SHP77 (cell line): Measurements from ENCODE around the gene RAB40B.
"Not testable (repeated sequence)": the region's sequence is repeated elsewhere in the genome, so short reads cannot be mapped to it uniquely, and the experiment has no call there.

Experiments used
- DNase-seq, 2 experiments: peaks; one replicate each; lab custom pipeline; 2025; lab: John Stamatoyannopoulos, UW

Gene RAB40B, protein sequence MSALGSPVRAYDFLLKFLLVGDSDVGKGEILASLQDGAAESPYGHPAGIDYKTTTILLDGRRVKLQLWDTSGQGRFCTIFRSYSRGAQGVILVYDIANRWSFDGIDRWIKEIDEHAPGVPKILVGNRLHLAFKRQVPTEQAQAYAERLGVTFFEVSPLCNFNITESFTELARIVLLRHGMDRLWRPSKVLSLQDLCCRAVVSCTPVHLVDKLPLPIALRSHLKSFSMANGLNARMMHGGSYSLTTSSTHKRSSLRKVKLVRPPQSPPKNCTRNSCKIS

DNA sequence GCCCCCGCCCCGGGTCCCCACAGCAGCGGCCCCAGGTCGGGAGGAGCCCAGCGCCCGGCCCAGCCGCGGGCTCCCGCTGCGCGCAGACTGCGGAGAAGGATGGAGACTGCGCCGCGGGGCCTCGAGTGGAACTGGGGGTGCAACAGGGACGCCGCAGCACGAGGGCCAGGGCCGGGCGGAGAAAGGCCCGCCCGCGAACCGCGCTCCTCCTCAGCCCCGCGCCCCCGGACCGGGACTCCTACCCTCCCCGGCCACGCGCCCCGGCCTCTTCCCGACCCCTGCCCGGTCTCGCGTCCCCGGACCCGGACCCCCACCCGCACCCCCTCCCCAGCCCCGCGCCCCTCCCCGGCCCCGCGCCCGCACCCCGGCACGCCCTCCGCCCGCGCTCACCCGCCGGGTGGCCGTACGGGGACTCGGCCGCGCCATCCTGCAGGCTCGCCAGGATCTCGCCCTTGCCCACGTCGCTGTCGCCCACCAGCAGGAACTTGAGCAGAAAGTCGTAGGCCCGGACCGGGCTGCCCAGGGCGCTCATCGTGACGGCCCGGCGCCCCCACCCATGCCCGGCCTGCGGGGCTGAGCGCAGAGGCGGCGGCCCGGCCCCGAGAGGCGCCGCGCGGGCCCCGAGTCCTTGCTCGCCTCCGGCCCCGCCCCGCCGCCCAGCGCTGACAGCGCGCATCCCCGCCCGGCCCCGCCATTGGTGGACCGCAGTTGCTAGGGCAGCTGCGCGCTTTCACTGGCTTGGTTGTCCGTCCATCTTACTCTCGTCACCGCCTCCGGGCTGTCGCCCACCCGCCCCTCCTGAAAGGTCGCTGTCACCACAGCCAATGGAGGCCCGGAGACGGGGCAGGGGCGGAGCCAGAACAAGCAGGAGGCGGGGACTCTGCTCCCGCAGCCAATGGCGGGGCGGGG is at the start of gene RAB40B:
TSS of gene RAB40B (minus strand) at position 634 of the 909 bp plus-strand sequence. CDS start at position 532, 102 bp downstream.
- DNase-seq, result peak; percentile 98

- no peak for DNase-seq
Observed at GRCh38 chr17:82745524-82745923, 47.0 kb upstream of the RAB40B start.

DNA sequence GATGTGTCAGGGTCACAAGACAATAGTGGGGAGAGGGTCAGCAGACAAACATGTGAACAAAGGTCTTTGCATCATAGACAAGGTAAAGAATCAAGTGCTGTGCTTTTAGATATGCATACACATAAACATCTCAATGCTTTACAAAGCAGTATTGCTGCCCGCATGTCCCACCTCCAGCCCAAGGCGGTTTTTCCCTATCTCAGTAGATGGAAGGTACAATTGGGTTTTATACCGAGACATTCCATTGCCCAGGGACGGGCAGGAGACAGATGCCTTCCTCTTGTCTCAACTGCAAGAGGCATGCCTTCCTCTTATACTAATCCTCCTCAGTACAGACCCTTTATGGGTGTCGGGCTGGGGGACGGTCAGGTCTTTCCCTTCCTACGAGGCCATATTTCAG is 46.2 kb upstream of the RAB40B start:
- not testable (repeated sequence) for DNase-seq

- no peak for DNase-seq
Observed at GRCh38 chr17:82743344-82744219, 45.1 kb upstream of the RAB40B start.

DNA sequence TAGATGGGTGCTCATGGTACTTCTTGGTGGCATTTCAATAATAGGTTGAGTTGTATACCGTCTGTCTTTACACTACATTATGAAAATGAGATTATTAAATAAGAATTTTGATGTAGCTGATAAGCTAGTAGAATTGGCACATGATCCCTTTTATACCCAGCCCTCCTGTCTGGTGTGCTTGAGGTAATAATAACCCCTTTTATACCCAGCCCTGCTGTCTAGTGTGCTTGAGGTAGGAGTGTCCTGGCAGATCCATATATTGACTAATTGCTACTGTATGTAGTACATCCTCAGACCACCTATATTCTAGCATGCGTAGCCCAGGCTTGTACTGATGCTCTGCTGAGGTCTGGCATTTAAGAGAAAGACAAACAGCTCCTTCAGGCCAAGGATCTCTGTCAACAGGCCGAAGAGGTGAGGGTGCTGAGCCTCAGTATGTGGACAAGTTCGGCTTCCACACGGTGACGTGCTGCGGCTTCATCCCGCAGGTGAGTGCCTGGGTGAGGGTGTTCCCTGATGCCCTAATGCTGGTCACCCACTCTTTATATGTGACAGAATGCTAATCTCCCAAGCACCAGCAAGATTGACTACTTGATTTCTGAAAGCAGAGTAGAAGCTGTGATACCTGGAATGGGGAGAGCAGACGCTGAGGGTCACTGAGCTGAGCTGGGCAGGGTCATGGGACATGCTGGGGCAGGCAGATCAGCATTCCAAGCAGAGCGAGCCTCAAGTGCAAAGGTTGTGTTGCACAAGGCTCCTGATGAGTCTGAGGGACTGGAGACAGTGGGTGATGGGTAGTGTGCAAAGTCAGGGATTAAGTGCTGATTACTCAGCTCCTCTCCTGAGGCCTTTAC is 42.6 kb upstream of the RAB40B start:
- no peak for DNase-seq

DNA sequence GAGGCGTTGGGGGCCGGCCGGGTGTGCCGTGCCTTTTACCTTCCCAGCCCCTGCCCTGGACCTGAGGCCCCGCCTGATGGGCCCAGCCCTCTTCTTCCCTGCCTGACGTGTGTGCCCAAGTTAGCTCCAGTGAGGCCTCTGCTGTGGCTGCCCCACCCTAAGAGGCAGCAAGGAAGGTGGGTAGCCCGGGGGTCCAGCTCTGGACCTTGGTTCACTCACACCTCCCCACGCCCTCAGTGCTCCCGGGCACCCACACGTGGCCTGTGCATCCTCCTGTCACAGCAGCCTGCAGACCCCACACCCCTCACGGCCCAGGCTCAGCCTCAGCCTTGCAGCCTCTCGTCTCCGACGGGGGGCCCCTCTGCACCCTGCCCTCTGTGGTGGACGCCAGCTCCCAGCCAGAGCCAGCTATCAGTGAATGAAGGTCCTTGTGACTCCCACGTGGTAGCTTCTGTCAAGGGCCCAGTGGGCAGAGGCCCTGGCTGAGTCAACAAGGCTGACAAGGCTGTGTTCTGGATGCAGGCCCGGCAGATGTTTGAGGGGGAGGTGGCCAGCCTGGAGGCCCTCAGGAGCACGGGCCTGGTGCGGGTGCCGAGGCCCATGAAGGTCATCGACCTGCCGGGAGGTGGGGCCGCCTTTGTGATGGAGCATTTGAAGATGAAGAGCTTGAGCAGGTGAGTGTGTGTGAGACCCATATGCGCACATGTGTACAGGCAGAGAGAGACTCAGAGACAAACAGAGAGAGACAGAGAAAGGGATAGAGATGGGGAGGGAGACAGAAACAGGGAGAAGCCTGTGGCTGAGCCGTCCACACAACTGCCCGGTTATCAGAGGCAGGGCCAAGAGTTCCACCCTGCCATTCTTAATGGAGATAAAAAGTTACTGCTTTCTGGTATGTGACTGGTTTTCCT is 39.7 kb upstream of the RAB40B start:
- DNase-seq, result peak; percentile 68 to 85

- DNase-seq, result no peak
Observed at GRCh38 chr17:82736511-82737185, 38.1 kb upstream of the RAB40B start.

DNA sequence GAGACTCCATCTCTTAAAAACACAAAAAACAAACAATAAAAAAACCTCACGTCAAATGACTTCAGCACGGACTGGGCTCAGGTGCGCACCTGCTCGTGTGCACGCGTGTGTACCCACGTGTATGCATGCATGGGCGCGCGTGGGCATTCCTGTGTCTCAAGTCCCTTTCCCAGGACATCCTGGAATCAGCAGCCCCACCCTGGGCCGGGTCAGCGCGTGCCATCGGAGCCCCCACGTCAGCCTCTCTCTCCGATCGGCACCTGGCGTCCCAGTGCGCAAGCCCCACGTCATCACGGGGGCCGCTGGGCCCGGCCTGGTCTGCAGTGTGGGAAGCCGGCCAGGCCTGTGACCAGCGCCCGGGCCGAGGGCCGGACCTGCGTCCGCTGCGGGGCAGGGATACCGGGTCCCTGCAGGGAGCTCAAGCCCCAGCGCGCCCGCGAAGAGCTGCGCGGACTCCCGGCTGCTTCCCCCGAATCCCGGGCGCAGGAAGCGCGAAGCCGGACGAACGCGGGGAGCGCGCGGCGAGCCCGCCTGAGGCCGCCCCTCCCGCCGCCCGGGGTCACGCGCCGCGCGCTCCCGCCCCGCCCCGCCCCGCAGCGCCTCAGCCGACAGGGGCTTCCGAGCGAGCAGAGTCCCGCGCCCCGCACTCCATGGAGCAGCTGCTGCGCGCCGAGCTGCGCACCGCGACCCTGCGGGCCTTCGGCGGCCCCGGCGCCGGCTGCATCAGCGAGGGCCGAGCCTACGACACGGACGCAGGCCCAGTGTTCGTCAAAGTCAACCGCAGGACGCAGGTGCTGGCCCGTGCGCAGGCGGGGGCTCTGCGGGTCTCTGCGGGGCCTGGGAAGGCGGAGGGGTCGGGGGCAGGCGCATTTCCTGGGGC is 36.7 kb upstream of the RAB40B start, which contains the start of gene FN3K:
TSS of gene FN3K (plus strand) at position 629 of the 880 bp plus-strand sequence. CDS start at position 651, 22 bp downstream.
- DNase-seq, result peak; percentile 72 to 87

DNA sequence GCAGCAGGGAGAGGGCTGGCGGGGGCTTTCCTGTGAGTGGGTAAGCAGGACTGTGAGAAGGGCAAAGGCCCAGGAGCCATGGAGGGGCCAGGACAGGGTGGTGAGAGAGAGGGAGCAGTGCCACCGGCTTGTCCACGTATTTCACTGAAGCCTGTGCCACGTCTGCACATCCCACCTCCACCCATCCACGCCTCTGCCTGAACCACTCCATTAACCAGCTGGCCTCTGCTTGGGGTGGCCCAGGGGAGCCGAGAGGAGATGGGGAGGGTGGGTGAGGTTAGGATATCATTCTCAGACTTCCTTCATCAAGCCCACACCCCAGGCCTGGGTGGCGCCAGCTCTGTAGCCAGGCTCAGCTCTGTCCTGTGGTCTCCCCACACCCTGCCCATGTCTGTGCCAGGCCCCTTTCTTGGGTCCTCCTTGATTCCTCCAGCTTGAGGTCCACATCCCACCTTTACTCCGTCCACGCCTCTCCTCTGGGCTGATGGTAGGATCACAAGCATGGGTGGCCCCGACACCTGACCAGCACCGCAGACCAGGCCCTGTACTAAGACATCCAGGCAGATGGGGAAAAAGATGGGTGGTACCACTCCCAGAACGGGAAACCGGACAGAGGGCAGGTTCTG is 33.7 kb upstream of the RAB40B start:
- no peak for DNase-seq

DNA sequence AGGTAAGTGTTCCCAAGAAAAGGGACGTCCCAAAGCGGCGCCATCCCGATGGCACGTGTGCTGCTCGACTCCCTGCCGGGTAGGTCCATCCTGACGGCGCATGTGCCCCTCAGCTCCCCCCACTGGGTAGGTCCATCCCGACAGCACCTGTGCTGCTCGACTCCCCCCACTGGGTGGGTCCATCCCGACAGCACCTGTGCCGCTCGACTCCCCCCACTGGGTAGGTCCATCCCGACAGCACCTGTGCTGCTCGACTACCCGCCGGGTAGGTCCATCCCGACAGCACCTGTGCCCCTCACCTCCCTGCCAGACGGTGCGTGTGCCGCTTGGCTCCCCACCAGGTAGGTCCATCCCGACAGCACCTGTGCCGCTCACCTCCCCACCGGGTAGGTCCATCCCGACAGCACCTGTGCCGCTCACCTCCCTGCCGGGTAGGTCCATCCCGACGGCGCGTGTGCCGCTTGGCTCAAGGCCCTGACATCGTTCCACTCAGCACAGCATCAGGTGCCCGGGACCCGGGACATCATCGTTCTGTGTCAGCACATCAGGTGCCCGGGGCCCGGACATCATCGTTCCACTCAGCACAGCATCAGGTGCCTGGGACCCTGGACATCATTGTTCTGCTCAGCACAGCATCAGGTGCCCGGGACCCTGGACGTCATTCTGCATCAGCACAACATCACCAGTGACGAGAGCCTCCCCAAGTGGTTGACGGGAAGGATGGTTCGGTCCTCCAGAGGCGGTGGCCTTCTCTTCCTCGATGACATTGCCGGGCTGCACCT is 31.2 kb upstream of the RAB40B start:
- DNase-seq, result no peak

DNA sequence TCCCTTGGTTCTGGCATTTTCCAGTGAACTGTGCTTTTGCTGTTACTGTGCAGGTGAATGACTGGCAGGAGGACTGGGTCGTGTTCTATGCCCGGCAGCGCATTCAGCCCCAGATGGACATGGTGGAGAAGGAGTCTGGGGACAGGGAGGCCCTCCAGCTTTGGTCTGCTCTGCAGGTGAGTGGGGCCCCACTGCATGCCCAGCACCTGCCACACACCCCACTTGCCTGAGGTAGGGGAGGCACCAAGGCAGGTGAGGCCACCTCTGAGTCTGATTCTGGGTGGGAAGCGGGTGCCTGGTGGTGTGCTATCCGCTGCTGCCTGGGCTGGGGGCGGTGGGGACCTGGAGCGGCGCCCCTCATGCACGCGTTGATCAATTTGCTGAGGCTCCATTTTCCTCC is 27.9 kb upstream of the RAB40B start:
- no peak for DNase-seq

DNA sequence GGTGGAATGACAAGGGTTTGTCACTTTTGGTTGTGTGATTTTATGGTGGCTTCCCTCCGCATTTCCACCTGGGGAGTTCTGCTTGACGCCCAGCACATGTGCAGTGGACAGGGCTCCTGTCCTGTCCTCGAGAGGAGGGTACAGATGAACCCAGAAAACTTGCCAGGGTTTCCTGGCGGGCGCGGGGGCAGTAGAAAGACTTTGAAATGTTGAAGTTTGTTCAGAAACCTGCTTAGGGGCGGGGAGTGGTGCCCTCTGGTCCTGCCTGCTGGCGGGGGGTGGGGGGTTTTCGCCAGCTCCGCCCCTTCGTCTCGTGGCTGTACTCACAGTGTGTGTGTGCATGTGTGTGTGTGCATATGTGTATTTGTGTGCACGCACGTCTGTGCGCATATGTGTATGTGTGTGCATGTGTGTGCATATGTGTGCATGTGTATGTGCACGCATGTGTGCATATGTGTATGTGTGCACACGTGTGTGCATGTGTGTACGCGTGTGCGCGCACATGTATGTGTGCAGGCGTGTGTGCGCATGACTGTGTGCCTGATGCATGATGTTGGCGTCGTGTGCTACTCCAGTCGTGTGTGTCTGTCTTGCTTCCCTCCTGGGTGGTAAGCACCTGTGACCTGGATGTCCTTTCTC is 24.8 kb upstream of the RAB40B start:
- DNase-seq, result no peak

DNA sequence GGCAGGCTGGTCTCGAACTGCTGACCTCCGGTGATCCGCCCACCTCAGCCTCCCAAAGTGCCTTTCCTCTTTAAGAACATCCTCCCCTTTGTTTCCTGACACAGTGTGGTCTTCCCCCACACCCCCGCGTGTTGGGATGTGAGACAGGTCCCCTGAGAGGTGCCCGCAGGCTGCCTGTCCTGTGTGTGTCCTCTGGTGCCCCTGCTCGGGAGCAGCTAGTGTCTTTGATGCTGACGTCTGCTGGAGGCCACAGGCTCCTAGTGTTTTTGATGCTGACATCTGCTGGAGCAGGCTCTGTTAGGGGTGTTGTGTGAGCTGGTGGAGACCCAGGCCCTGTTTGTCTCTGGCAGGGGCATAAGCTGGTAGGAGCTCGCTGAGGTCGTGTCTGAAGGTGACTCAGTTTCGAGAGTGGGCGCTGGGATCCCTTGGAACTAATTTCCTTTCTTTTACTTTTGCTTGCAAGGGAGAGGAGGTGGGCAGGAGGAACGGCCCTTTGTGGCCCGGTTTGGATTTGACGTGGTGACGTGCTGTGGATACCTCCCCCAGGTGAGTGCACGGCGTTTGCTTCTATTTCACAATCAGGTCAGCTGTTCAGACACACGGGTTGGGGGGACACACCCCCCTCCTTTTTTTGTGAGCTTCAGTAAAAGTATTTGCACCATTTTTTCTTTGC is 24.0 kb upstream of the RAB40B start:
- no peak for DNase-seq

DNA sequence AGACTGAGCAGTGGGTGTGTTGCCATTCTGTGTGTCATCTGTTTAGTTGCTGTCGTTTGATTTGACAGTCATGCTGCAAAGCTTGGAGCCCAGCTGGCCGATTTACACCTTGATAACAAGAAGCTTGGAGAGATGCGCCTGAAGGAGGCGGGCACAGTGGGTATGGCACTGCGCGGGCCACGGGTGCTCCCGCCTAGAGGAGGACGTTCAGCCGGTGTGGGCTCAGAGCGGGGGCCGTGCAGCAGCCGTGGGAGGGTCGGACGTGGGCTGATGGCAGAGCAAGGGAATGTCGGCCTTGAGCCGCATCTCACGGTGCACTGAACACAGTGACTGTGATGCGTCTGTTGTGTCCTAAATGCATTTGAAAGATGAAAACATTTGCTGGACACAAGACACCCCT is 21.7 kb upstream of the RAB40B start:
- DNase-seq, result no peak

DNA sequence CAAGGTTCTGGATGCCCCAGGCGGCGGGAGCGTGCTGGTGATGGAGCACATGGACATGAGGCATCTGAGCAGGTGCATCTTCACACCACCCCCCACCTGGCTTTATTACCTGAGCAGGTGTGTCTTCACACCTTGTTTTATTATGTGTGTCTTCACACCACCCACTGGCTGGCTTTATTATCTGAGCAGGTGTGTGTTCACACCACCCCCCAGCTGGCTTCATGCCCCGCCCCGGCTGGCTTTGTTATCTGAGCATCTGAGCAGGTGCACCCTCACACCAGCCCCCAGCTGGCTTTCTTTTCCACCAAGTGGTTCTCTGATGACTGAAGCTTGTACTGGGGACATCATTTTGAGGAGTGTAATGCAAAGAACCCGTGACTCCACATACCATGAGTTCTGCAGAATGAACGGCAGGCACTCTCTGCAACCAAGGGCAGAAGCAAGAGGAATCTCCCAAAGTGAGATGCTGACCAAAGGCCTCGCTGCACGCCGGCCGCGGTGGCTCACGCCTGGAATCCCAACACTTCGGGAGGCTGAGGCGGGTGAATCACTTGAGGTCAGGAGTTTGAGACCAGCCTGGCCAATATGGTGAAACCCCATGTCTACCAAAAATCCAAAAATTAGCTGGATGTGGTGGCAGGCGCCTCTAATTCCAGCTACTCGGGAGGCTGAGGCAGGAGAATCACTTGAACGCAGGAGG is 20.6 kb upstream of the RAB40B start:
- DNase-seq, result peak in 1 of 2 experiments; percentile 51
